Stimulated activated CD8-positive, alpha-beta memory T cell treated with anti-CD3 and anti-CD28 coated beads, Interleukin-4, amount 100 ng/mL, for 4 hours (primary cell): Measurements from ENCODE around the gene CST8.

Experiments used
- DNase-seq, 2 donors: peaks; one replicate each; pipeline ENCODE4 v3.0.0-alpha.2; 2020; ENCODE audit warnings: low read depth in 2 of 2, low spot score in 1 of 2

The CST8 gene

DNA sequence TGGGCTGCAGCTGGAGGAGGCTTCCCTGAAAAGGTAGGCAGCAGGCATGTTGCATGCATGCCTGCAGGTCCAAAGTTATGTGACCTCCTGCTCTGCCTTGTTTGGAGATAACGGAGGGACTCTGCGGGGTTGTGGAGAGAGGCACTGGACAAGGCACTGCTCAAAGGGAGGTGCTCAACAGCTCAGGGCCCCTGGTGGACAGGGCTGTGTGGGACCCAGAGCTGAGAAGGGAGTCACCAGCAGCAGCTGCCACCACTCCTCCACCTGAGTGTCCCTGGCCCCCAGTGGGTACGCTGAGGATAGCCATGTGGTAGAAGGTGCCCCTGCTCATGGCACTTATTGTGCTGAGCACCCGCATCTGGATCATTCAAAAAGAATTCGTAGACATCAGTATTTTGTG lies 15.5 kb upstream of the CST8 start:
- DNase-seq, result no peak

DNA sequence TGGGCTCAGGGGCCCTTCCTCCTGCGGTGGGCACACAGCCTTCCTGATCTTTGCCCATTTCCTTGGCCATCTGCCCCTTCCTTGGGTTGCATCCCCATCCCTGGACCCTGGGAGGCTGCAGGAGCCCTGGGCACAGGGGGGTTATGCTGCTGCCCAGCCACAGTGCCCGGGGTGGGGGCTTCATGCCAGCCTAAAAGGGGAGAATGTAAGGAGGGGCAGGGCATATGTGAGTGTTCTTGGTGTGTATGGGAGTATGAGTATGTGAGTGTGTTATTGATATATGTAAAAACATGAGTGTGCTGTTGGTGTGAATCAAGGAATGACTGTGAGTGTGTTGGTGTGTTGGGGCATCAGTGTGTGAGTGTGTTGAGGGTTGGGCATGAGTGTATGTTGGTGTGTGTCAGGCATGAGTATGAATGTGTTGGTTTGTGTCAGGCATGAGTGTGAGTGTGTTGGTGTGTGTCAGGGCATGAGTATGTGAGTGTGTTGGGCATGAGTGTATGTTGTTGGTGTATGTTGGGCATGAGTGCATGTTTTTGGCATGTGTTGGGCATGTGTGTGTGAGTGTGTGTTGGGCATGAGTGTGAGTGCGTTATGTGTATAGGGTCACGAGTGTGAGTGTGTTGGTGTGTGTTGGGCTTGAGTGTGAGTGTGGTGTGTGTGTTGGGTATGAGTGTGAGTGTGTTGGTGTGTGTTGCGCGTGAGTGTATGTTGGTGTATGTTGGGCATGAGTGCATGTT lies 14.7 kb upstream of the CST8 start:
- DNase-seq, result no peak

DNA sequence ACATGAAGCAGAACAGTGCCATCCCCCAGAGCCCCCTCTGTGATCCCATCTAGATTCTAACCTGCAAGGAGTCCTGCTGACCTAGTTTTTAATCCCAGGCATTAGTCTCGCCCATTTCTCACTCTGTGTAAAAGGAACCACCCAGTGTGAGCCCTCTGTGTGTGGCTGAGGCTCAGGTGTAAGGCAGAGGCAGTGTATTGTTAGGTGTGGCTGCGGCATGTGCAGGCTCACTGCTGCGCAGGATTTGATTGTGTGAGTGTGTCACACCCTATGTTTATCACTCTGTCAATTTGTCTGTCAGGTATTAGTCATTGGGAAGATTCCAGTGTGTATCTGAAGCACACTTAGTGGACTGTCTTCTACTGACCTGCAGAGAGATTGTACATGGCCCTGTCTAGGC lies 13.7 kb upstream of the CST8 start:
- DNase-seq, result no peak

DNA sequence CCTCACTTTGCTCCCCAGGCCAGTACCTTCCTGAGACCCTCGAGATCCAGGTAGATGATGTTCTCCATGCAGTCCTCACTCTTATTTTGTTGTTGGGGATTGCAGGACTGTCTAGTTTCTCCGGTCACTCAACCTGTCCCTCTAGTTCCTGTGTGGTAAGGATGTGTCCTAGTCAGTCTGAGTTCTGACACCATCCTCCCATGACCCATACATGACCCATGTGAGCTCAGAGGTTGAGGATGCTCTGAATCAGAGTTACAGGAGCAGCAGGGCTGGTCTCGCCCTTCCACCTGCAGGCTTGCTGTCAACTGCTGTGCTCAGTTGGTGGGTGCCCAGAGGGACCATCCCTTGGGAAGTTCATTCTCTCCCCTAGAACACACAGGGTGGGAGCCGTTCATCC lies 11.9 kb upstream of the CST8 start:
- no peak for DNase-seq

DNA sequence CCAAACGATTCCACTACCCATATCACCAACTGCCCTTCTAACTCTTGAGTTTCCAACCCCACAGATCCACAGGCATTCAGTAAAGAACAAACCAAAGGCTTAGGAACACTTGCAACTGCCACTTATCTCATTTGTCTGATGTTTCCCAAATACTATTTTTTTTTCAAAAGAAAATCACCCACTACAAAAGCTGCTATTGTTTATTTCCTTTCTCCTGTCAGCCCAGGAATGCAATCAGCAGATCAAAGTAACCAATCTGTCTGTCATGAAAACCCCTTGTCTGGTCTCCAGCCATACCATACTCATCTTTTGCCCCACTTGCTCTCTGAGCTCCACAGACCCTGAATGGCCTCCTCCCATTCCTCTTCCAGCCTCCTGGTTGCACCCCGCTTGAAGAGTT lies 8.8 kb upstream of the CST8 start:
- no peak for DNase-seq

DNA sequence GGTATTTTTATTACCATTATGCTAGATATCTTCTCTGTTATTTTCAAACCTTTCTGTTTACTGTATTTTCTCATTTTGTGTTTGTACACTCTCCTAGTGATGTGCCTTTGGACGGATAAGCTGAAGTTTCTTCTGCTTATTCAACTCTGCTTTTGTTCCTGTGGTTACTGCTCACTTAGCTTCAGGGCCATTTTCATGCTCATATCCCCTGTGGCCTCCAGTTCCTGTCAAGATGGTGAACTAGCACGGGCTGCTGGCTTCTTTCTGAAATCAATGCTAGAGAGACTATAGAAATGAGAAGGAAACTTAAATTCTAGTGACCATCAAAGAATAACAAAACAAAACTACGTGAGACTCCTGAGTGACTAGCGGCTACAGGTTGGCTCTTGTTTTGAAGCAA lies 6.8 kb upstream of the CST8 start:
- no peak for DNase-seq

DNA sequence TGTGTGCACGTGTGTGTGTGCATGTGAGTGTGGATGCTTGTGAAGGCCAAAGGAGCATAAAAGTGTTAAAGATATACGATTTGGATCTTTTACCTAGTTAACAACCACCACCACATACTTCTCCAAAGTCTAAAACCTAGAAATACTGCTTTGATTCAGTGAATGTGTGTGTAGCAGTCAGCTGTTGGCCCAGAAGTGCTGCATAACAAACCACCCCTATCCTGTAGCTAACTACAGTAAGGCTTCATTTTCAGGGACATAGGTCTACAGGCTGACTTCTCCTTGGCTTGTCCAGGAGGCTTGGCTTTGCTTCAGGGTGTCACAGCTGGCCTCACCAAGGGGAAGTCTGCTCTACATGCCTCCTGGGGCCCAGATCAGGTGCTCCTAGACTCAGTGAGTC lies 2.4 kb upstream of the CST8 start:
- no peak for DNase-seq

DNA sequence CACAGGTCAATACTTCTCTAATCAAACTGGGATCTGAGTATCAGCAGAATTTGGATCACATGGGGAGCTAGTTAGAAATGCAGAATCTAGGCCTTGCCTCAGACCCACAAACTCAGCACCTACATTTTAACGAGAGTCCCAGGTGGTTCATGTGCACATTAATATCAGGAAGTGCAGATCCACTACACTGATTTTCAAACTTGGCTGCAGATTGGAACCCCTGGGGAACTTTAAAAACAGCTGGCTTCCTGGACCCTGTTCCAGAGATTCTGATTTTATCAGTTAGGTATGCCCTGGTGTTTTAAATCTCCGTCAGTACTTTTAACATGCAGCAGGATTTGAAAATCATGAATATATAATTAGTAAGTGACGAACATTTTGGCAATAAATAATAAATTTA lies 1.9 kb upstream of the CST8 start:
- no peak for DNase-seq

DNA sequence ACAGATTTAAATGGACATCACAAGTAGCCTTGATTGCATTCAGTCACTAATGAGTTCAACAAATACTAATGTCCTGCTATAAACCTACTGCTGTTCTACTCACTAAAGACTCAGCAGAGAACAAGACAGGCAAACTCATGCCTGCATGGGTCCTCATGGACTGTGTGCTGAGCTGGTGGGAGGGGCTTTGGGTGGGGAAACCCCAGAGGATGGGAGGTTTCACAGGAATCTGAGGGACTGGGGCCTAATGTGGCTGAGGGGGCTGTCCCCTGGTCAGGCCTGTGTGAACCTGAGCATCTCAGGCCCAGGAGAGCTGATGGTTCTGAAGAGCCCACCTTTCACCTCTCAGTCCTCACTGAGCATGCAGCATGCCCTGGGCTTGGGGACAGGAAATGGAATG lies 1.4 kb downstream of the CST8 start:
- DNase-seq, result no peak

DNA sequence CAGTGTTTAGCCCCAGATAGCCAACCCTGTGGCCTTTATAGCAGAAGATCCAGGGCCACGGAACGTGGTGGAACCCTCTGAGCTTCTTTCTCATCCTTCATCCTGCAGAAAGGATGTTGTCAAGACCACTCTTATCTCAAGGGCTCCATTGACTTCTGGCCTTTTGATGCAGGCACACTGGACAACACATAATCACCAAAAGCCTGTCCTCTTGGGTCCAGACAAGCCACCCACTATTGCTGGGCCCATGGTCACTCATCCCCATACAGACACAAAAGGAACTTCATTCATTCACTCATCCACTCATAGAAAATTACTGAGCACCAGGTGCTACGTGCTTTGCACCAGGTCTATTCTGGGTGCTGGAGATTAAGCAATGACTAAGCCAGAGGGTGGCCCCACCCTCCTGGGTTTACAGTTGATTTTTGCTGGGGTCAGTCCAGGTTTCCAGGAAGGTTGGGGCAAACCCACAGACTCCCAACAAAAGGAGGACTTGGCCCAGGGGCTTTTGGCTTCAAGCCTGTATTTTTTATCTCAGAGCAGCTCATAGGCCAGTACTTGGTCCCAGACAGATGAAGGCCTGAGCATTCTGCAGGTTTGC lies 2.4 kb downstream of the CST8 start:
- DNase-seq, result no peak

DNA sequence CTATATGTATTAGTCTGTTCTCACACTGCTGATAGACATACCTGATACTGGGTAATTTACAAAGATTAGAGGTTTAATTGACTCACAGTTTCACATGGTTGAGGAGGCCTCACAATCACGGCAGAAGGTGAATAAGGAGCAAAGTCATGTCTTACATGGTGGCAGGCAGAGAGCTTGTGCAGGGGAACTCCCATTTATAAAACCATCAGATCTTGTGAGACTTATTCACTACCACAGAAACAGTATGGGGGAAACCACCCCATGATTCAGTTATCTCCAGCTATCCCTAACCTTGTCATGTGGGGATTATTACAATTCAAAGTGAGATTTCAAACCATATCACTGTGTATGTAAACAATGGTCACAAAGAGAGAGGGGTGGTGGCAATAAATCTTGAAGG lies 6.6 kb downstream of the CST8 start:
- no peak for DNase-seq

DNA sequence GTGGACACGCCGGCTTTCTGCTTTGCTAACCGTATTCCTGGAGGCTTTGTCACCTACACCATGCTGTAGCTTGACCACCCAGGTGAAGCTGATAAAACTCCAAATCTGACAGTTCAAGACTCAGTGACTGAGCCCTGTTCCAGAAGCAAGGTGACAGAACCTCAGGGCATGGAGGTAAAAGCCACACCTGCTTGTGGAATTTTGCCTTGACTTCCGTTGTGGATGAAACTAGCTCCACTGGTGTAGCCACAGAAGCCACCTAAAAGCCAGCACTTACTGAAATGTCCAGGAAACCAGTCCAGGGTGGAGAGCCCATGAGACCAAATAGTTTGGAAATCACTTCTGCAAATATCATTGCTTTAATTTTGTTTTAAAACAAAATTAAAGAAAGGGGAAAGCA lies 11.0 kb downstream of the CST8 start:
- no peak for DNase-seq

DNA sequence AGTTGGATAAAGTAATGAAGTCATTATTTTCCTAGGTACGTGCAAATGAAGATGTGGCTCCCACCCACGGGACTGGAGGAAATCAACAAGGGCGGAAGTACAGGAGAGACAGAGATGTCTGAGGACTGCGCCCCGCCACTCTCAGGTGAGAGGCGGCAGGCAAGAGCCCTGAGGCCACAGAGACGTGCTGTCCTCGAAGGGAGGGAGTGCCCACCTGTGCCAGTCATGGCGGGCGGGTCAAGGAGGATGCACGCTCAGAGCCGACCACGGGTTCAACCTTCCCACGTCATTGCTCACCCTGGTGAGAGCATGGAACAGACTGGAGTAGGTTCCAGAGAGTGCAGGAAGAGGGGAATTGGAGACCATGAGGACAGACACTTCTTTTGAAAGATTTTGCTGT lies 12.7 kb downstream of the CST8 start:
- DNase-seq, result no peak

DNA sequence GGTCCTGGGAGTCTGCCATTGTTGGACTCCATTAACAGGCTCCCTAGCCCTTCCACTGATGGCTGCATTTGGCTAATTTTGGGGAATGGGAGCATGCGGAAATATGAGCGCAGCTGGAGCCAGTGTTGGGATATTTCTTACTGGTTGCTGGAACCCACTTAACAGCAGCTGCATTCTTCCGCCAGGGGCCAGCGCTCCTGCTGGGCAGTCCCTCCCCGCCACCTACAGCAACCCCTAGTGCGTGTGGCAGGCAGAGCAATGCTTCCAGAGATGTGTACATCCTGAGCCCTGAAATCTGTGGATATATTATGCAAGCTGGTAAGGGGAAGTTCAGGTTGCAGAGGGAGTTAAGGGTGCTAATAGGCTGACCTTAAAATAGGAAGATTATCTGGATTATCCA lies 16.4 kb downstream of the CST8 start:
- no peak for DNase-seq

DNA sequence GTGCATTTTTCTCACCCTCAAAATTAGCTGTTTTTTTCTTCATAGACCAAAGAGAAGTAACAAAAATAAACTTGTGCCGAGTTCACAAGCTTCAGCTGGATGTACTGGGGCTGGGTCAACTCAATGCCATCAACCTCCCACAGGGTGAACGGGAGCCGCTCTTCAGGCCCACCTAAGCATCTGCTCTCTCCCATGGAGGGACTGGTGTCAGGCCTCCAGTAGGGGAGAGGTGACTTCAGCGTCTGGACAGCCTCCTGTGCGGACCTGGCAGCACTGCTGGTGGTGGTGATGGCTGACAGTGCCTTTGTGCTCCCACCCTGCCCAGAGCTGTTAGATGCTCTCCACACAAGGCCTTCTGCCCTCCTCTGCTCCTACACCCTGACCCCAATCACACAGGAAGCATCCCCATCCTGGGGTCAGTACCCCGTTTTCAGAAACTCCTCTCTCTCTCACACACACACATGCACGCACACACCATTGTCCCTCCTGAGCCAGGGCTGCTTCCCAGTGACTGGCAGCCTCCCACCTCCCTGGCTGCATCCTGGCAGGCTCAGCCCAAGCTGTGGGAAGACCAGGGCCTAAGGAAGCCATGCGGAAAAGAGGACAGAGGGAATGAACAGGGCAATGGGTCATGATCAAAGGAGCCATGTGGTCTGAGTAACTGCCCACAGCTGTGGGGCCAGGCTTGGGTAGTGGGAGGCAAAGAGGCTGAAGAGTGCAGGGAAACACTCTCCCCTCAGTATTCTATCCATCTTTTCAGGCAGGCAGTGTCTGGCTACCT lies 17.7 kb downstream of the CST8 start:
- no peak for DNase-seq

DNA sequence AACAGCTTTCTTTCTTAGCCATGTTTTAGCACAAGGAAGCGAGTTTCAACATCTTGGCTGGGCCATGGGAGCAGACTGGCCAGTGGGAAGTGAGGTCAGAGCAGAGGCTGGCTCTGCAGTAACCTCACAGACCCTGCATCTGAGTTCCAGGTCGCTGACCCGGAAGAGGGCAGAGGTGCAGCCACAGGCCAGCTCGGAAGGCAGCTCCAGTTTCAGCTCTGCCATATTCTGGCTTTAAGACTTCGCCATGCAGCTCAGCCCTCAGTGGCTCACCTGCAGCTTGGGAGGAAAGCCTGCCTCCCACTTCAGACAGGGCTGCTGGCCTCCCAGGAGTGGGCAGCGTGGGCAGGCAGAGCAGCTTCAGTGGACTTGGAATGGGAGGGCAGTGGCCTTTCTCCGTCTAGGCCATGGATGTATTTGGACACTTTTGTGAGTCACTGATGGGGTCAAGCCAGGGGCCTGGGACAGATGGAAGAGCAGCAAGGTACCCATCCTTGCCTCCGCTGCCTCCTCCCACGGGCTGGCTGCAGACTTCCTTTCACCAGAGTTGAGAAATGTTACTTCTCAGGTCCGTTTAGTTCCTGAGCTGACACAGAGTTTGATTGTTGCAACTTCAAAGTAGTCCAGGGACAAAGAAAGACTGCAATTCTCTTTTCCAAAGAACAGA lies 18.5 kb downstream of the CST8 start:
- no peak for DNase-seq

DNA sequence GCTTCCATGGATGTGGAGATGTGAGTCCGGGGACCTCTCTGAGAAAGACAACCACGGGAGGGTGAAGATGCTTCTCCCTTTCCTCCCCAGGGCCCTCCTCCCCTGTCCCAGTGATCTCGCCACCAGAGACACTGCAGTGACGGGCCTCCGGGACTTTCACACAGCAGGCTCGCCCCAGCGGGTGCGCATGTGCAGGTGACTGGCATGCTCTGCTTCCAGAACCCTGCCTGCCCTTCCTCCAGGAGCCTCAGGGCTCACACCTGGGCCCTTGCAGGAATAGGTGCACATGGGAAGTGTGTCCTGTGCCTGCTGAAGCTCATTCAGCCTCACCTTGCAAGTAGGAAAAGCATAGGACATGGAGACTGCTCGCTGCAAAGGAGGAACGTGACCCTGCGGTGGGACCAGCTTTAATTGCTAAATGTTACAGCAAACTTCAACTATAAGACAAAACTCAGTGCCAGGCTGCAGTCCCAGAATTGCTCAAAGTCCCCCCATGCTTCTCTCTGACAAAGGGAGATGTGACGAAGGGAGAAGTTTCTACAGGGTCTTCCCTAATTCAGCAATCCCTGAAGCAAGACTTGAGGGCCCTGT lies 19.2 kb downstream of the CST8 start:
- DNase-seq, result no peak

DNA sequence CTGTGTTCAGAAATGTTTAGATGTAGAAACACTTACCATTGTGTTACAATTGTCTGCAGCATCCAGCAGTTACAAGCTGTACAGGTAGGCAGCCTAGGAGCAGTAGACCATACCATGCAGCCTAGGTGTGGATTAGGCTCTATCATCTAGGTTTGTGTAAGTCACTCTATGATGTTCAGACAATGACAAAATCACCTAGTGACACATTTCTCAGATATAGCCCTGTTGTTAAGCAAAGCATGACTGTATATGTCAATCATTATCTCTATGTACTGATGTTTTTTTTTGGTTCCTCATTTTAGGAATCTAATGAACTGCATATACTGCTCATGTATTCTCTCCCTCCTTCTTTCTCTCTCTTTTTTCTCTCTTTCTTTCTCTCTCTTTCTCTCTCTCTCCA lies 22.2 kb downstream of the CST8 start:
- DNase-seq, result no peak

DNA sequence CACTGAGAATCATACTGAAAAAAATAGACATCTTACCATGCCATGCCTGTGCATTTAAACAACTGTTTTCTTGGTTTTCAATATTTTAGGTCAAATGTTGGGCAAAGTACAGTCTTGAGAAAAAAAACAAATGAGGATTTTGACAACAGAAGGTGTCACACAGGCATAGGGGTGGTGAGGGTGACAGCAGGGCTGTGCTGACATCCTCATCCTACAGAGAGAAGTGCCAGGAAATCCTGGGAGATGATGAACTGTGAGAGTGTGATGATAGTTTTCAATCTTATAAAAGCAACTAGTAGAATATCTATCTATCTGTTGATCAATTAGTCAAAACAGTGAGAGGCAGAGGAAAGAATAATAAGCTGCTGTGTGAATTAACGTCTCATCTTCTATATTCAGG lies 23.9 kb downstream of the CST8 start:
- DNase-seq, result no peak

DNA sequence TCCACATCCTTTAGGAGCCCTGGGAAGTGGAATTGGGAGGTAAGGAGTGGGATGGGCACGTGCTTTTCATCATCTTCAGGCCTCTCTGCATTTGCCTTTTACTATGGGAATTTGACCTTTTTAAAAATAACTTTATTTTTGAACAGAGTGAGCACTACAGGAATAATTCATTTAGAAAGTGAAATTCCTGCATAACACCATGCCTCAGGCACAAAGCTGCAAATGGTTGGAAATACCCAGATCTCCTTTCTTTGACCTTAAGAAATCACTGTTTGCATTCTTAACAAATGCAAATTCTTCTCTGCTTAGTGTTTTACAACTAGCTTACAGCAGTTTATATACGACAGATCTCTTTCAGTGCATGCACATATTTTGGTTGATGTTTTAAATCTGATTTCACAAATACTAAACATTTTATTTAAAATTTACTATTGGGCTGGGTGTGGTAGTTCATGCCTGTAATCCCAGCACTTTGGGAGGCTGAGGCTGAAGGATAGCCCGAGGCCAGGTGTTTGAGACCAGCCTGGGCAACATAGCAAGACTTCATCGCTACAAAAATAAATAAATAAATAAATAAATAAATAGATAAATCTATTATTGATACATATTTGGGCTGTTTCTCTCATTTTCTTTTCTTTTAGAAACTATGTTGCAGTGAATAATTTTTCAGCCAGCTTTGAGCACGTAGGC lies 24.5 kb downstream of the CST8 start:
- DNase-seq, result no peak

DNA sequence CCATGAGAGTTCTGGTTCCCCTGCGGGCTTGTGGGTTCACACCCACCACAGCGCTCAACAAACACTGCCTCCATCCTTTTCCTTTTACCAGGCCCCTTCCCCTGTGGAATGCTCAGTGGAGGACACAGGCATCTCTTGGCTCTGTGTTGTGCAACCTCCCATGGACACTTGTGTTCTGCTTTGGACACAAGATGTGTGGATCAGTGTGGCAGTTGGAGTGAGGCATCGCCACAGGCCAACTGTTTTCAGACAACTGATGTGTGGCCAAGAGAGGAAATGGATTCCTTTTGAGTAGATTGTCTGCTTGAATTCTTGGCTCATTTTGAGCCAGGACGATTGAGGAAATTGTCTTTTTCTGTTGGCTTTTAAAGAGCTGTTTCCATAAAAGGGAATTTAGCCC lies 26.8 kb downstream of the CST8 start:
- no peak for DNase-seq
